ENCODE data around the gene CIITA. TPM values are rescaled to one million over a fixed set of nuclear protein-coding genes. Genes with fewer than 3 reads are reported as not detected.
A peak's percentile ranks its signal among the peaks of the same experiment; 100 is the strongest.

Gene CIITA
- total and polyA plus RNA-seq, 9 of the 15 experiments (the other 6 are each of a cell fraction or from before 2014, with no cell fraction given) = 0.01 to 0.20 (median 0.11) TPM; not detected in 4

GRCh38 chr16:10964039-10964890, 87.3 kb downstream of the CIITA start (continued):
- TF ChIP-seq E2F8 (IDR thresholded peaks at IDR 0.05; ENCODE audit: low read depth, partially characterized antibody) (no peak), GTF2B (IDR thresholded peaks at IDR 0.05; ENCODE audit: extremely low read depth, insufficient read length) (no peak), SRSF9 (IDR thresholded peaks at IDR 0.05; ENCODE audit: borderline replicate concordance, low read depth, low read length) (no peak), PRPF4 (IDR thresholded peaks at IDR 0.05; ENCODE audit: insufficient read depth, low read depth, low read length, poor library complexity, severe bottlenecking) (no peak), CREM (IDR thresholded peaks at IDR 0.05; ENCODE audit: low read depth) (peak; percentile 43), MEIS2 (IDR thresholded peaks at IDR 0.05; ENCODE audit: partially characterized antibody) (peak; percentile 78), RAD21 (CRISPR knock-in tag; conservative IDR thresholded peaks at IDR 0.05 in 1 of 2, IDR thresholded peaks at IDR 0.05 in 1 of 2) (peak; percentile 87 to 92), CTBP1 (IDR thresholded peaks at IDR 0.05; ENCODE audit: borderline replicate concordance) (peak; percentile 41; the same call in 1 of the 2 replicates), ZC3H8 (IDR thresholded peaks at IDR 0.05) (no peak), ZKSCAN1 (IDR thresholded peaks at IDR 0.05; ENCODE audit: low read depth, low read length) (0 out of 2 replicates have a peak, but pooled peaks have one; percentile 31), ZNF263 (CRISPR knock-in tag; IDR thresholded peaks at IDR 0.05; ENCODE audit: borderline replicate concordance) (peak; percentile 23; the same call in 1 of the 2 replicates), RBM14 (IDR thresholded peaks at IDR 0.05; ENCODE audit: borderline replicate concordance, insufficient read depth, low read depth, low read length) (no peak), XRCC4 (IDR thresholded peaks at IDR 0.05; ENCODE audit: extremely low read depth, insufficient read depth, insufficient read length) (no peak), TCF3 (CRISPR knock-in tag; IDR thresholded peaks at IDR 0.05) (0 out of 2 replicates have a peak, but pooled peaks have one; percentile 4), CC2D1A (IDR thresholded peaks at IDR 0.05) (peak; percentile 45; the same call in 1 of the 2 replicates), RB1 (IDR thresholded peaks at IDR 0.05; ENCODE audit: low read depth) (peak; percentile 66; the same call in 1 of the 2 replicates)
- TF ChIP-seq, protein P1, sequence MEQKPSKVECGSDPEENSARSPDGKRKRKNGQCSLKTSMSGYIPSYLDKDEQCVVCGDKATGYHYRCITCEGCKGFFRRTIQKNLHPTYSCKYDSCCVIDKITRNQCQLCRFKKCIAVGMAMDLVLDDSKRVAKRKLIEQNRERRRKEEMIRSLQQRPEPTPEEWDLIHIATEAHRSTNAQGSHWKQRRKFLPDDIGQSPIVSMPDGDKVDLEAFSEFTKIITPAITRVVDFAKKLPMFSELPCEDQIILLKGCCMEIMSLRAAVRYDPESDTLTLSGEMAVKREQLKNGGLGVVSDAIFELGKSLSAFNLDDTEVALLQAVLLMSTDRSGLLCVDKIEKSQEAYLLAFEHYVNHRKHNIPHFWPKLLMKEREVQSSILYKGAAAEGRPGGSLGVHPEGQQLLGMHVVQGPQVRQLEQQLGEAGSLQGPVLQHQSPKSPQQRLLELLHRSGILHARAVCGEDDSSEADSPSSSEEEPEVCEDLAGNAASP (IDR thresholded peaks at IDR 0.05) = no peak
- TF ChIP-seq, protein P2, sequence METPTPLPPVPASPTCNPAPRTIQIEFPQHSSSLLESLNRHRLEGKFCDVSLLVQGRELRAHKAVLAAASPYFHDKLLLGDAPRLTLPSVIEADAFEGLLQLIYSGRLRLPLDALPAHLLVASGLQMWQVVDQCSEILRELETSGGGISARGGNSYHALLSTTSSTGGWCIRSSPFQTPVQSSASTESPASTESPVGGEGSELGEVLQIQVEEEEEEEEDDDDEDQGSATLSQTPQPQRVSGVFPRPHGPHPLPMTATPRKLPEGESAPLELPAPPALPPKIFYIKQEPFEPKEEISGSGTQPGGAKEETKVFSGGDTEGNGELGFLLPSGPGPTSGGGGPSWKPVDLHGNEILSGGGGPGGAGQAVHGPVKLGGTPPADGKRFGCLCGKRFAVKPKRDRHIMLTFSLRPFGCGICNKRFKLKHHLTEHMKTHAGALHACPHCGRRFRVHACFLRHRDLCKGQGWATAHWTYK (CRISPR knock-in tag; IDR thresholded peaks at IDR 0.05) = no peak
- TF ChIP-seq, protein P3, sequence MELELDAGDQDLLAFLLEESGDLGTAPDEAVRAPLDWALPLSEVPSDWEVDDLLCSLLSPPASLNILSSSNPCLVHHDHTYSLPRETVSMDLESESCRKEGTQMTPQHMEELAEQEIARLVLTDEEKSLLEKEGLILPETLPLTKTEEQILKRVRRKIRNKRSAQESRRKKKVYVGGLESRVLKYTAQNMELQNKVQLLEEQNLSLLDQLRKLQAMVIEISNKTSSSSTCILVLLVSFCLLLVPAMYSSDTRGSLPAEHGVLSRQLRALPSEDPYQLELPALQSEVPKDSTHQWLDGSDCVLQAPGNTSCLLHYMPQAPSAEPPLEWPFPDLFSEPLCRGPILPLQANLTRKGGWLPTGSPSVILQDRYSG (tag; conservative IDR thresholded peaks at IDR 0.05; ENCODE audit: low read depth) = no peak
